Measurements from ENCODE around the gene ARMC9. TPM values are rescaled to one million over a fixed set of nuclear protein-coding genes. Genes with fewer than 3 reads are reported as not detected.

ARMC9 gene
- total RNA-seq, 1 experiment from 2014 or later = 3.3 TPM

GRCh38 chr2:231187736-231188505 is 10.5 kb upstream of the ARMC9 start:
- no peaks in the 10 kb centered on the region for H3K4me1 Mint-ChIP-seq (ENCODE audit: low read depth, unreplicated experiment)
- BruUV-seq (replicated peaks) = no TSS peak
- no peak overlapping the region for H3K4me3 Mint-ChIP-seq (ENCODE audit: unreplicated experiment)
- Histone ChIP-seq H3K4me3 (ENCODE audit: low read depth, low read length) (no peak overlapping the region), H3K9me3 (no peaks in the 10 kb centered on the region), H3K36me3 (ENCODE audit: control insufficient read depth, insufficient read depth, low read length) (no peaks in the 10 kb centered on the region), H3K4me1 (no peaks in the 10 kb centered on the region), H3K27me3 (replicated peaks; ENCODE audit: control insufficient read depth, insufficient read depth, low read length) (no peaks in the 10 kb centered on the region)
- CTCF ChIA-PET = no interaction called here
- no peak for DNase-seq
- intact Hi-C loops (cut with micrococcal nuclease; ENCODE audit: unreplicated experiment) = no loop called here
- H3K36me3 Mint-ChIP-seq (ENCODE audit: insufficient read depth, unreplicated experiment) = no peaks in the 10 kb centered on the region
- no peak overlapping the region for H3K27ac Mint-ChIP-seq (ENCODE audit: unreplicated experiment)
- POLR2A ChIA-PET = no interaction called here
- H3K9me3 Mint-ChIP-seq (ENCODE audit: unreplicated experiment) = no peaks in the 10 kb centered on the region
- H3K27me3 Mint-ChIP-seq (ENCODE audit: insufficient read depth, unreplicated experiment) = no peaks in the 10 kb centered on the region
- TF ChIP-seq CTCF (IDR thresholded peaks at IDR 0.05; ENCODE audit: insufficient read depth in 1 of 2, low read depth in 1 of 2, low read length in 1 of 2, severe bottlenecking in 1 of 2, unreplicated experiment in 1 of 2) = no peak

- no peak for DNase-seq
- H3K36me3 ChIP-seq (ENCODE audit: control insufficient read depth, insufficient read depth, low read length) = no peaks in the 10 kb centered on the region
- H3K4me3 Mint-ChIP-seq (ENCODE audit: unreplicated experiment) = no peak overlapping the region
- CTCF ChIA-PET = no interaction called here
- intact Hi-C loops (cut with micrococcal nuclease; ENCODE audit: unreplicated experiment) = no loop called here
- no peaks in the 10 kb centered on the region for H3K36me3 Mint-ChIP-seq (ENCODE audit: insufficient read depth, unreplicated experiment)
- H3K4me1 ChIP-seq = no peaks in the 10 kb centered on the region
- H3K27me3 Mint-ChIP-seq (ENCODE audit: insufficient read depth, unreplicated experiment) = no peaks in the 10 kb centered on the region
- TF ChIP-seq CTCF (IDR thresholded peaks at IDR 0.05; ENCODE audit: insufficient read depth in 1 of 2, low read depth in 1 of 2, low read length in 1 of 2, severe bottlenecking in 1 of 2, unreplicated experiment in 1 of 2) = no peak
- H3K27ac Mint-ChIP-seq (ENCODE audit: unreplicated experiment) = peak overlapping the region; percentile 48
- H3K4me1 Mint-ChIP-seq (ENCODE audit: low read depth, unreplicated experiment) = no peaks in the 10 kb centered on the region
- POLR2A ChIA-PET = no interaction called here
- H3K9me3 Mint-ChIP-seq (ENCODE audit: unreplicated experiment) = no peaks in the 10 kb centered on the region
- H3K27me3 ChIP-seq (replicated peaks; ENCODE audit: control insufficient read depth, insufficient read depth, low read length) = no peaks in the 10 kb centered on the region
- no peaks in the 10 kb centered on the region for H3K9me3 ChIP-seq
- BruUV-seq (replicated peaks) = no TSS peak
- H3K4me3 ChIP-seq (ENCODE audit: low read depth, low read length) = no peak overlapping the region
These were observed 9.8 kb upstream of the ARMC9 start for GRCh38 chr2:231188506-231189170.

- no peaks in the 10 kb centered on the region for H3K4me1 ChIP-seq
- no peaks in the 10 kb centered on the region for H3K36me3 Mint-ChIP-seq (ENCODE audit: insufficient read depth, unreplicated experiment)
- H3K27ac Mint-ChIP-seq (ENCODE audit: unreplicated experiment) = no peak overlapping the region
- BruUV-seq (replicated peaks) = no TSS peak
- DNase-seq = no peak
- ChIA-PET POLR2A (no interaction called here), CTCF (no interaction called here)
- H3K4me3 ChIP-seq (ENCODE audit: low read depth, low read length) = no peak overlapping the region
- H3K9me3 Mint-ChIP-seq (ENCODE audit: unreplicated experiment) = no peaks in the 10 kb centered on the region
- H3K4me3 Mint-ChIP-seq (ENCODE audit: unreplicated experiment) = no peak overlapping the region
- TF ChIP-seq CTCF (IDR thresholded peaks at IDR 0.05; ENCODE audit: insufficient read depth in 1 of 2, low read depth in 1 of 2, low read length in 1 of 2, severe bottlenecking in 1 of 2, unreplicated experiment in 1 of 2) = no peak
- no peaks in the 10 kb centered on the region for H3K27me3 ChIP-seq (replicated peaks; ENCODE audit: control insufficient read depth, insufficient read depth, low read length)
- no peaks in the 10 kb centered on the region for H3K27me3 Mint-ChIP-seq (ENCODE audit: insufficient read depth, unreplicated experiment)
- no peaks in the 10 kb centered on the region for H3K4me1 Mint-ChIP-seq (ENCODE audit: low read depth, unreplicated experiment)
- intact Hi-C loops (cut with micrococcal nuclease; ENCODE audit: unreplicated experiment) = no loop called here
- no peaks in the 10 kb centered on the region for H3K36me3 ChIP-seq (ENCODE audit: control insufficient read depth, insufficient read depth, low read length)
- no peaks in the 10 kb centered on the region for H3K9me3 ChIP-seq
These were observed 9.3 kb upstream of the ARMC9 start for GRCh38 chr2:231189171-231189530.
